GM23338 (cell line): ENCODE measurements around the gene PRKCH. TPM values are rescaled to one million over a fixed set of nuclear protein-coding genes. Genes with fewer than 3 reads are reported as not detected.

Experiments
- ATAC-seq: fragments of 200-7000 bp; cut with Tn5 transposase; 3 replicates; pipeline ENCODE4 v1.9.1; 2020
- DNase-seq: peaks from one replicate; pipeline ENCODE4 v3.0.0-alpha.2; 2015; ENCODE audit warnings: low spot score
- H2AFZ ChIP-seq: fragments of 200-600 bp; sonication (generic); 2 replicates; pipeline ENCODE4 v1.8.0; 2016; ENCODE audit warnings: antibody characterized with exemption, mild to moderate bottlenecking, moderate library complexity
- H3F3A ChIP-seq: fragments of 200-600 bp; sonication (generic); replicated peaks from 2 replicates; pipeline ENCODE4 v1.8.0; 2017; ENCODE audit warnings: antibody characterized with exemption, mixed run types, low read depth
- H3K27ac ChIP-seq: fragments of 200-600 bp; sonication (generic); 2 replicates; pipeline ENCODE4 v1.6.1; 2016; ENCODE audit warnings: low read depth
- H3K27me3 ChIP-seq: fragments of 200-600 bp; sonication (generic); 2 replicates; pipeline ENCODE4 v1.8.0; 2016; ENCODE audit warnings: mild to moderate bottlenecking, mixed run types, moderate library complexity; ENCODE audit not compliant: insufficient read depth
- H3K36me3 ChIP-seq: fragments of 200-600 bp; sonication (generic); 2 replicates; pipeline ENCODE4 v1.8.0; 2016; ENCODE audit warnings: mild to moderate bottlenecking; ENCODE audit not compliant: insufficient read depth
- H3K4me1 ChIP-seq: fragments of 200-600 bp; sonication (generic); 2 replicates; pipeline ENCODE4 v1.8.0; 2016; ENCODE audit warnings: mild to moderate bottlenecking, moderate library complexity; ENCODE audit not compliant: insufficient read depth
- H3K4me2 ChIP-seq: fragments of 200-600 bp; sonication (generic); 2 replicates; pipeline ENCODE4 v1.7.1; 2017; ENCODE audit warnings: mixed run types
- H3K4me3 ChIP-seq: fragments of 200-600 bp; sonication (generic); 2 replicates; pipeline ENCODE4 v1.6.1; 2016; ENCODE audit warnings: mixed run types
- H3K79me2 ChIP-seq: fragments of 200-600 bp; sonication (generic); replicated peaks from 2 replicates; pipeline ENCODE4 v1.8.0; 2017; ENCODE audit warnings: mild to moderate bottlenecking; ENCODE audit not compliant: insufficient read depth
- H3K9me2 ChIP-seq: fragments of 200-600 bp; sonication (generic); 2 replicates; pipeline ENCODE4 v1.8.0; 2017; ENCODE audit not compliant: insufficient read depth
- H4K20me1 ChIP-seq: fragments of 200-600 bp; sonication (generic); replicated peaks from 2 replicates; pipeline ENCODE4 v1.8.0; 2017; ENCODE audit warnings: mild to moderate bottlenecking; ENCODE audit not compliant: insufficient read depth
- H3K27ac Mint-ChIP-seq: 2 replicates; pipeline ENCODE4 v1.8.0; 2020; ENCODE audit warnings: inconsistent platforms, mild to moderate bottlenecking, moderate library complexity, mixed read lengths
- H3K27me3 Mint-ChIP-seq: 3 replicates; pipeline ENCODE4 v1.8.0; 2022; ENCODE audit warnings: low read depth, mild to moderate bottlenecking, moderate library complexity, mixed read lengths, inconsistent platforms; ENCODE audit not compliant: insufficient read depth, poor library complexity
- H3K36me3 Mint-ChIP-seq: 3 replicates; pipeline ENCODE4 v1.8.0; 2021; ENCODE audit warnings: low read depth, mild to moderate bottlenecking, inconsistent platforms, moderate library complexity, mixed read lengths
- H3K4me1 Mint-ChIP-seq: 3 replicates; pipeline ENCODE4 v1.8.0; 2020; ENCODE audit warnings: mild to moderate bottlenecking, inconsistent platforms, mixed read lengths
- H3K4me3 Mint-ChIP-seq: 3 replicates; pipeline ENCODE4 v1.8.0; 2021; ENCODE audit warnings: moderate library complexity, mild to moderate bottlenecking, inconsistent platforms, mixed read lengths
- H3K9me3 Mint-ChIP-seq: 3 replicates; pipeline ENCODE4 v1.8.0; 2020; ENCODE audit warnings: moderate library complexity, mild to moderate bottlenecking, inconsistent platforms, mixed read lengths
- CREB1 ChIP-seq: fragments of 250-450 bp; sonication (Bioruptor Pico); IDR thresholded peaks from 2 replicates; pipeline ENCODE4 v1.5.0; 2020; ENCODE audit warnings: low read depth, mild to moderate bottlenecking, moderate library complexity
- EZH2 ChIP-seq: fragments of 200-600 bp; sonication (generic); IDR thresholded peaks from one replicate; pipeline ENCODE4 v1.8.0; 2017; ENCODE audit warnings: antibody characterized with exemption, mild to moderate bottlenecking, low read depth; ENCODE audit not compliant: unreplicated experiment
- EZH2phosphoT487 ChIP-seq: fragments of 200-600 bp; sonication (generic); IDR thresholded peaks from one replicate; pipeline ENCODE4 v1.8.1; 2018; ENCODE audit warnings: antibody characterized with exemption; ENCODE audit not compliant: unreplicated experiment
- JUNB ChIP-seq: IDR thresholded peaks from one replicate; pipeline ENCODE4 v1.6.1; 2016; ENCODE audit warnings: antibody characterized with exemption; ENCODE audit not compliant: unreplicated experiment
- NANOG ChIP-seq: IDR thresholded peaks from 2 replicates; pipeline ENCODE4 v1.6.1; 2016; ENCODE audit warnings: antibody characterized with exemption, borderline replicate concordance
- POLR2AphosphoS5 ChIP-seq: IDR thresholded peaks from 2 replicates; pipeline ENCODE4 v1.6.1; 2016; ENCODE audit warnings: antibody characterized with exemption, low read depth
- STAT1 ChIP-seq: IDR thresholded peaks from one replicate; pipeline ENCODE4 v1.6.1; 2016; ENCODE audit warnings: antibody characterized with exemption; ENCODE audit not compliant: unreplicated experiment
- ZNF114 ChIP-seq: fragments of 250-450 bp; sonication (Bioruptor Pico); IDR thresholded peaks from 2 replicates; pipeline ENCODE4 v1.5.0; 2020; ENCODE audit warnings: mild to moderate bottlenecking, moderate library complexity
- ZNF331 ChIP-seq: fragments of 250-450 bp; sonication (Bioruptor Pico); IDR thresholded peaks from 2 replicates; pipeline ENCODE4 v1.5.0; 2020; ENCODE audit warnings: low read depth, mild to moderate bottlenecking, moderate library complexity
- polyA plus RNA-seq: library from polyadenylated mRNA; unstranded; fragments of >200 nt; fragmentation: Nextera tagmentation; extraction: Ambion mirVana; gene quantifications from 2 replicates; pipeline ENCODE4 v1.2.1, GENCODE V29; 2016
- total RNA-seq: library from RNA; depleted of rRNA; stranded (reverse); fragments of >200 nt; shearing (Covaris generic); gene quantifications from 2 replicates; pipeline ENCODE4 v1.2.3, GENCODE V29; 2014
- TF ChIP-seq, protein P1 (sequence below): fragments of 250-450 bp; sonication (Bioruptor Pico); IDR thresholded peaks from 2 replicates; pipeline ENCODE4 v1.5.0; 2020; ENCODE audit warnings: mild to moderate bottlenecking, moderate library complexity
- TF ChIP-seq, protein P2 (sequence below): IDR thresholded peaks from 2 replicates; pipeline ENCODE4 v1.6.1; 2016; ENCODE audit warnings: antibody characterized with exemption
- TF ChIP-seq, protein P3 (sequence below), 2 experiments: fragments of 200-600 bp in 1 of 2; sonication (generic) in 1 of 2; conservative IDR thresholded peaks; 2 replicates each; pipeline versions ENCODE4 v1.5.1 to v1.6.1; 2016 to 2017; ENCODE audit warnings: antibody characterized with exemption in 2 of 2, low read depth in 2 of 2, mild to moderate bottlenecking in 2 of 2, moderate library complexity in 1 of 2
- TF ChIP-seq, protein P4 (sequence below): IDR thresholded peaks from one replicate; pipeline ENCODE4 v1.6.1; 2018; ENCODE audit warnings: antibody characterized with exemption; ENCODE audit not compliant: unreplicated experiment

PRKCH gene
- total and polyA plus RNA-seq, 2 experiments from 2014 or later = 5.4 to 10.1 TPM

DNA sequence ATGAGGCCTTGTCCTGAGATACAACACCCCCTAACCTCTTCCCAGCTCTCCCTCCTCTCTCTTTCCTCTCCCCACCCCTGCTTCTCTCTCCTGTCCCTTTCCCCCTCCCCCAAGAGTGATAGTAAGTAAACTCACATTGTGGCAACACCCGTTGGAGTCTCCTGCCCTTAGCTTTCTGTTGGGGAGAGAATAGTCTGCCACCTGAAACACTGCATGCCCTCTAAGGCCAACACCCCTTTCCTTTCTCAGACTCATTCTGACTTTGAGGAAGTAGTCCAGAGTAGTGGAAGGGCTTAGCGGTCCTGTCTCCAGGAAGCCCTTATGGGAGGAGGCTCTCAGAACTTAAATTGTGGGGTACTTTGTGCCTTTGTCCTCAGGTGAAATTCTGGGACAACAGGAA, 95.2 kb downstream of the PRKCH start:
- H3K4me1 ChIP-seq = no peaks in the 10 kb centered on the region
- H3K9me3 Mint-ChIP-seq = no peaks in the 10 kb centered on the region
- H3K9me2 ChIP-seq = peaks cover 3% of the 10 kb centered on the region; the same call in 1 of the 2 replicates
- H2AFZ ChIP-seq = no peak overlapping the region
- H3K4me2 ChIP-seq = no peak overlapping the region
- H3K4me3 ChIP-seq = no peak overlapping the region
- H3K4me3 Mint-ChIP-seq = no peak overlapping the region
- H3K27ac ChIP-seq = no peak overlapping the region
- DNase-seq = no peak
- no peak overlapping the region for H3K27ac Mint-ChIP-seq
- H3K27me3 ChIP-seq = no peaks in the 10 kb centered on the region
- ATAC-seq = no peak
- H3F3A ChIP-seq = no peaks in the 10 kb centered on the region
- H3K4me1 Mint-ChIP-seq = peaks cover 6% of the 10 kb centered on the region; the same call in 2 of the 3 replicates
- H3K79me2 ChIP-seq = no peaks in the 10 kb centered on the region
- H3K27me3 Mint-ChIP-seq = peaks cover 3% of the 10 kb centered on the region
- H3K36me3 Mint-ChIP-seq = no peaks in the 10 kb centered on the region
- TF ChIP-seq, protein P1, sequence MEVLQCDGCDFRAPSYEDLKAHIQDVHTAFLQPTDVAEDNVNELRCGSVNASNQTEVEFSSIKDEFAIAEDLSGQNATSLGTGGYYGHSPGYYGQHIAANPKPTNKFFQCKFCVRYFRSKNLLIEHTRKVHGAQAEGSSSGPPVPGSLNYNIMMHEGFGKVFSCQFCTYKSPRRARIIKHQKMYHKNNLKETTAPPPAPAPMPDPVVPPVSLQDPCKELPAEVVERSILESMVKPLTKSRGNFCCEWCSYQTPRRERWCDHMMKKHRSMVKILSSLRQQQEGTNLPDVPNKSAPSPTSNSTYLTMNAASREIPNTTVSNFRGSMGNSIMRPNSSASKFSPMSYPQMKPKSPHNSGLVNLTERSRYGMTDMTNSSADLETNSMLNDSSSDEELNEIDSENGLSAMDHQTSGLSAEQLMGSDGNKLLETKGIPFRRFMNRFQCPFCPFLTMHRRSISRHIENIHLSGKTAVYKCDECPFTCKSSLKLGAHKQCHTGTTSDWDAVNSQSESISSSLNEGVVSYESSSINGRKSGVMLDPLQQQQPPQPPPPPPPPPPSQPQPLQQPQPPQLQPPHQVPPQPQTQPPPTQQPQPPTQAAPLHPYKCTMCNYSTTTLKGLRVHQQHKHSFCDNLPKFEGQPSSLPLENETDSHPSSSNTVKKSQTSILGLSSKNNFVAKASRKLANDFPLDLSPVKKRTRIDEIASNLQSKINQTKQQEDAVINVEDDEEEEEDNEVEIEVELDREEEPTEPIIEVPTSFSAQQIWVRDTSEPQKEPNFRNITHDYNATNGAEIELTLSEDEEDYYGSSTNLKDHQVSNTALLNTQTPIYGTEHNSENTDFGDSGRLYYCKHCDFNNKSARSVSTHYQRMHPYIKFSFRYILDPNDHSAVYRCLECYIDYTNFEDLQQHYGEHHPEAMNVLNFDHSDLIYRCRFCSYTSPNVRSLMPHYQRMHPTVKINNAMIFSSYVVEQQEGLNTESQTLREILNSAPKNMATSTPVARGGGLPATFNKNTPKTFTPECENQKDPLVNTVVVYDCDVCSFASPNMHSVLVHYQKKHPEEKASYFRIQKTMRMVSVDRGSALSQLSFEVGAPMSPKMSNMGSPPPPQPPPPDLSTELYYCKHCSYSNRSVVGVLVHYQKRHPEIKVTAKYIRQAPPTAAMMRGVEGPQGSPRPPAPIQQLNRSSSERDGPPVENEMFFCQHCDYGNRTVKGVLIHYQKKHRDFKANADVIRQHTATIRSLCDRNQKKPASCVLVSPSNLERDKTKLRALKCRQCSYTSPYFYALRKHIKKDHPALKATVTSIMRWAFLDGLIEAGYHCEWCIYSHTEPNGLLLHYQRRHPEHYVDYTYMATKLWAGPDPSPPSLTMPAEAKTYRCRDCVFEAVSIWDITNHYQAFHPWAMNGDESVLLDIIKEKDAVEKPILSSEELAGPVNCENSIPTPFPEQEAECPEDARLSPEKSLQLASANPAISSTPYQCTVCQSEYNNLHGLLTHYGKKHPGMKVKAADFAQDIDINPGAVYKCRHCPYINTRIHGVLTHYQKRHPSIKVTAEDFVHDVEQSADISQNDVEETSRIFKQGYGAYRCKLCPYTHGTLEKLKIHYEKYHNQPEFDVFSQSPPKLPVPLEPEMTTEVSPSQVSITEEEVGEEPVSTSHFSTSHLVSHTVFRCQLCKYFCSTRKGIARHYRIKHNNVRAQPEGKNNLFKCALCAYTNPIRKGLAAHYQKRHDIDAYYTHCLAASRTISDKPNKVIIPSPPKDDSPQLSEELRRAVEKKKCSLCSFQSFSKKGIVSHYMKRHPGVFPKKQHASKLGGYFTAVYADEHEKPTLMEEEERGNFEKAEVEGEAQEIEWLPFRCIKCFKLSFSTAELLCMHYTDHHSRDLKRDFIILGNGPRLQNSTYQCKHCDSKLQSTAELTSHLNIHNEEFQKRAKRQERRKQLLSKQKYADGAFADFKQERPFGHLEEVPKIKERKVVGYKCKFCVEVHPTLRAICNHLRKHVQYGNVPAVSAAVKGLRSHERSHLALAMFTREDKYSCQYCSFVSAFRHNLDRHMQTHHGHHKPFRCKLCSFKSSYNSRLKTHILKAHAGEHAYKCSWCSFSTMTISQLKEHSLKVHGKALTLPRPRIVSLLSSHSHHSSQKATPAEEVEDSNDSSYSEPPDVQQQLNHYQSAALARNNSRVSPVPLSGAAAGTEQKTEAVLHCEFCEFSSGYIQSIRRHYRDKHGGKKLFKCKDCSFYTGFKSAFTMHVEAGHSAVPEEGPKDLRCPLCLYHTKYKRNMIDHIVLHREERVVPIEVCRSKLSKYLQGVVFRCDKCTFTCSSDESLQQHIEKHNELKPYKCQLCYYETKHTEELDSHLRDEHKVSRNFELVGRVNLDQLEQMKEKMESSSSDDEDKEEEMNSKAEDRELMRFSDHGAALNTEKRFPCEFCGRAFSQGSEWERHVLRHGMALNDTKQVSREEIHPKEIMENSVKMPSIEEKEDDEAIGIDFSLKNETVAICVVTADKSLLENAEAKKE (CRISPR knock-in tag) = no peak
- TF ChIP-seq CREB1 (no peak), EZH2 (no peak), STAT1 (no peak), ZNF331 (CRISPR knock-in tag) (no peak), JUNB (no peak), ZNF114 (CRISPR knock-in tag) (no peak), POLR2AphosphoS5 (no peak), NANOG (no peak), EZH2phosphoT487 (no peak)
- TF ChIP-seq, protein P2, sequence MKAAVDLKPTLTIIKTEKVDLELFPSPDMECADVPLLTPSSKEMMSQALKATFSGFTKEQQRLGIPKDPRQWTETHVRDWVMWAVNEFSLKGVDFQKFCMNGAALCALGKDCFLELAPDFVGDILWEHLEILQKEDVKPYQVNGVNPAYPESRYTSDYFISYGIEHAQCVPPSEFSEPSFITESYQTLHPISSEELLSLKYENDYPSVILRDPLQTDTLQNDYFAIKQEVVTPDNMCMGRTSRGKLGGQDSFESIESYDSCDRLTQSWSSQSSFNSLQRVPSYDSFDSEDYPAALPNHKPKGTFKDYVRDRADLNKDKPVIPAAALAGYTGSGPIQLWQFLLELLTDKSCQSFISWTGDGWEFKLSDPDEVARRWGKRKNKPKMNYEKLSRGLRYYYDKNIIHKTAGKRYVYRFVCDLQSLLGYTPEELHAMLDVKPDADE = no peak
- TF ChIP-seq, protein P3, sequence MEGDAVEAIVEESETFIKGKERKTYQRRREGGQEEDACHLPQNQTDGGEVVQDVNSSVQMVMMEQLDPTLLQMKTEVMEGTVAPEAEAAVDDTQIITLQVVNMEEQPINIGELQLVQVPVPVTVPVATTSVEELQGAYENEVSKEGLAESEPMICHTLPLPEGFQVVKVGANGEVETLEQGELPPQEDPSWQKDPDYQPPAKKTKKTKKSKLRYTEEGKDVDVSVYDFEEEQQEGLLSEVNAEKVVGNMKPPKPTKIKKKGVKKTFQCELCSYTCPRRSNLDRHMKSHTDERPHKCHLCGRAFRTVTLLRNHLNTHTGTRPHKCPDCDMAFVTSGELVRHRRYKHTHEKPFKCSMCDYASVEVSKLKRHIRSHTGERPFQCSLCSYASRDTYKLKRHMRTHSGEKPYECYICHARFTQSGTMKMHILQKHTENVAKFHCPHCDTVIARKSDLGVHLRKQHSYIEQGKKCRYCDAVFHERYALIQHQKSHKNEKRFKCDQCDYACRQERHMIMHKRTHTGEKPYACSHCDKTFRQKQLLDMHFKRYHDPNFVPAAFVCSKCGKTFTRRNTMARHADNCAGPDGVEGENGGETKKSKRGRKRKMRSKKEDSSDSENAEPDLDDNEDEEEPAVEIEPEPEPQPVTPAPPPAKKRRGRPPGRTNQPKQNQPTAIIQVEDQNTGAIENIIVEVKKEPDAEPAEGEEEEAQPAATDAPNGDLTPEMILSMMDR (conservative IDR thresholded peaks at IDR 0.05; ENCODE audit: low read depth in 2 of 2) = no peak
- TF ChIP-seq, protein P4, sequence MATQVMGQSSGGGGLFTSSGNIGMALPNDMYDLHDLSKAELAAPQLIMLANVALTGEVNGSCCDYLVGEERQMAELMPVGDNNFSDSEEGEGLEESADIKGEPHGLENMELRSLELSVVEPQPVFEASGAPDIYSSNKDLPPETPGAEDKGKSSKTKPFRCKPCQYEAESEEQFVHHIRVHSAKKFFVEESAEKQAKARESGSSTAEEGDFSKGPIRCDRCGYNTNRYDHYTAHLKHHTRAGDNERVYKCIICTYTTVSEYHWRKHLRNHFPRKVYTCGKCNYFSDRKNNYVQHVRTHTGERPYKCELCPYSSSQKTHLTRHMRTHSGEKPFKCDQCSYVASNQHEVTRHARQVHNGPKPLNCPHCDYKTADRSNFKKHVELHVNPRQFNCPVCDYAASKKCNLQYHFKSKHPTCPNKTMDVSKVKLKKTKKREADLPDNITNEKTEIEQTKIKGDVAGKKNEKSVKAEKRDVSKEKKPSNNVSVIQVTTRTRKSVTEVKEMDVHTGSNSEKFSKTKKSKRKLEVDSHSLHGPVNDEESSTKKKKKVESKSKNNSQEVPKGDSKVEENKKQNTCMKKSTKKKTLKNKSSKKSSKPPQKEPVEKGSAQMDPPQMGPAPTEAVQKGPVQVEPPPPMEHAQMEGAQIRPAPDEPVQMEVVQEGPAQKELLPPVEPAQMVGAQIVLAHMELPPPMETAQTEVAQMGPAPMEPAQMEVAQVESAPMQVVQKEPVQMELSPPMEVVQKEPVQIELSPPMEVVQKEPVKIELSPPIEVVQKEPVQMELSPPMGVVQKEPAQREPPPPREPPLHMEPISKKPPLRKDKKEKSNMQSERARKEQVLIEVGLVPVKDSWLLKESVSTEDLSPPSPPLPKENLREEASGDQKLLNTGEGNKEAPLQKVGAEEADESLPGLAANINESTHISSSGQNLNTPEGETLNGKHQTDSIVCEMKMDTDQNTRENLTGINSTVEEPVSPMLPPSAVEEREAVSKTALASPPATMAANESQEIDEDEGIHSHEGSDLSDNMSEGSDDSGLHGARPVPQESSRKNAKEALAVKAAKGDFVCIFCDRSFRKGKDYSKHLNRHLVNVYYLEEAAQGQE = no peak
- H4K20me1 ChIP-seq = no peaks in the 10 kb centered on the region
- H3K36me3 ChIP-seq = no peaks in the 10 kb centered on the region
